Keratinocyte (primary cell): ENCODE measurements around the gene GTF2F1. TPM values are rescaled to one million over a fixed set of nuclear protein-coding genes. Genes with fewer than 3 reads are reported as not detected.
A peak's percentile ranks its signal among the peaks of the same experiment; 100 is the strongest.

Source experiments
- DNase-seq: peaks from one replicate; pipeline ENCODE4 v3.0.0-alpha.2; 2011; ENCODE audit warnings: low read depth, missing footprints, low spot score
- FAIRE-seq: peaks from 2 replicates; lab custom pipeline; 2011; peaks lifted over from hg19 to GRCh38; lab: Jason Lieb, UNC
- H2AFZ ChIP-seq: 2 replicates; pipeline ENCODE4 v1.6.0; 2012; ENCODE audit warnings: low read length, control low read depth, inconsistent platforms; ENCODE audit not compliant: control insufficient read depth
- H3K27ac ChIP-seq: 2 replicates; pipeline ENCODE4 v1.5.1; 2011; ENCODE audit warnings: low read length; ENCODE audit not compliant: control insufficient read depth, insufficient read depth
- H3K27me3 ChIP-seq: 3 replicates; pipeline ENCODE4 v1.6.0; 2011; ENCODE audit warnings: low read length; ENCODE audit not compliant: control insufficient read depth, insufficient read depth; ENCODE audit errors: extremely low read depth
- H3K36me3 ChIP-seq, 2 experiments: 2 replicates in 1 of 2; 3 replicates in 1 of 2; pipeline ENCODE4 v1.5.1; 2011; ENCODE audit warnings: low read length in 2 of 2, mild to moderate bottlenecking in 1 of 2; ENCODE audit not compliant: control insufficient read depth in 2 of 2, insufficient read depth in 2 of 2; ENCODE audit errors: extremely low read depth in 1 of 2
- H3K4me1 ChIP-seq: 3 replicates; pipeline ENCODE4 v1.5.1; 2011; ENCODE audit warnings: low read length; ENCODE audit not compliant: control insufficient read depth, insufficient read depth; ENCODE audit errors: extremely low read depth
- H3K4me2 ChIP-seq: 3 replicates; pipeline ENCODE4 v1.6.0; 2011; ENCODE audit warnings: low read depth, low read length; ENCODE audit not compliant: control insufficient read depth, insufficient read depth; ENCODE audit errors: extremely low read depth
- H3K4me3 ChIP-seq, 3 experiments: fragments of 200-600 bp in 1 of 3; sonication (generic) in 1 of 3; 2 replicates in 2 of 3; 3 replicates in 1 of 3; pipeline ENCODE4 v1.5.1; 2011 to 2016; ENCODE audit warnings: low read length in 3 of 3, mild to moderate bottlenecking in 3 of 3, control low read depth in 2 of 3, inconsistent platforms in 1 of 3, low read depth in 1 of 3, mixed read lengths in 1 of 3, mixed run types in 1 of 3, moderate library complexity in 1 of 3; ENCODE audit not compliant: control insufficient read depth in 2 of 3, insufficient read depth in 2 of 3; ENCODE audit errors: extremely low read depth in 1 of 3
- H3K79me2 ChIP-seq: 2 replicates; pipeline ENCODE4 v1.6.0; 2012; ENCODE audit warnings: low read length; ENCODE audit not compliant: control insufficient read depth, insufficient read depth
- H3K9ac ChIP-seq: 3 replicates; pipeline ENCODE4 v1.6.0; 2011; ENCODE audit warnings: low read length; ENCODE audit not compliant: control insufficient read depth, insufficient read depth; ENCODE audit errors: extremely low read depth
- H3K9me1 ChIP-seq: 3 replicates; pipeline ENCODE4 v1.6.0; 2011; ENCODE audit warnings: low read length; ENCODE audit not compliant: control insufficient read depth, insufficient read depth; ENCODE audit errors: extremely low read depth
- H3K9me3 ChIP-seq: 2 replicates; pipeline ENCODE4 v1.5.1; 2012; ENCODE audit warnings: low read depth, low read length; ENCODE audit not compliant: control insufficient read depth
- H4K20me1 ChIP-seq: 3 replicates; pipeline ENCODE4 v1.6.0; 2011; ENCODE audit warnings: low read length; ENCODE audit not compliant: control insufficient read depth, insufficient read depth; ENCODE audit errors: extremely low read depth
- CTCF ChIP-seq, 3 experiments: IDR thresholded peaks in 1 of 3; conservative IDR thresholded peaks in 1 of 3; optimal IDR thresholded peaks in 1 of 3; 2 replicates in 2 of 3; 3 replicates in 1 of 3; pipeline versions ENCODE3 to v1.5.1; 2011; ENCODE audit warnings: low read length in 3 of 3, mild to moderate bottlenecking in 3 of 3, moderate library complexity in 2 of 3, control low read depth in 1 of 3, inconsistent platforms in 1 of 3; ENCODE audit not compliant: insufficient read depth in 2 of 3; ENCODE audit errors: extremely low read depth in 1 of 3
- EZH2 ChIP-seq: IDR thresholded peaks from one replicate; pipeline ENCODE4 v1.6.1; 2012; ENCODE audit warnings: inconsistent platforms, mild to moderate bottlenecking, low read length, moderate library complexity
- dilution Hi-C: fragments of 300-500 bp; cut with MboI; formaldehyde crosslinking; loops from one replicate; pipeline ENCODE4 v1.7.0; 2020; ENCODE audit warnings: low sequenced_read_pairs; ENCODE audit not compliant: extremely low pct_ligation_motif_present
- polyA plus RNA-seq, 5 experiments: library from polyadenylated mRNA; depleted of rRNA in 3 of 5; stranded (reverse) in 3 of 5; stranded (forward) in 1 of 5; unstranded in 1 of 5; fragments of >200 nt; gene quantifications; 1 replicate in 1 of 5; 2 replicates in 3 of 5; 3 replicates in 1 of 5; pipeline versions ENCODE4 v1.2.1 to v1.2.3, GENCODE V29; 2011 to 2012; ENCODE audit warnings: missing spikeins in 2 of 5, low read depth in 1 of 5, low replicate concordance in 1 of 5

Gene GTF2F1
- polyA plus RNA-seq, 1 donor (not counting 4 experiments of a cell fraction or from before 2014, with no cell fraction given), result 37.3 TPM

GRCh38 chr19:6359568-6360341 lies 33.2 kb downstream of the GTF2F1 start:
- H3K9me1 ChIP-seq, result no peaks in the 10 kb centered on the region
- H2AFZ ChIP-seq, result no peak overlapping the region
- H3K27me3 ChIP-seq, result no peaks in the 10 kb centered on the region
- no peaks in the 10 kb centered on the region for H3K9me3 ChIP-seq
- no peaks in the 10 kb centered on the region for H4K20me1 ChIP-seq
- H3K4me3 ChIP-seq, result no peak overlapping the region
- FAIRE-seq, result no peak
- peaks cover 3 to 6% of the 10 kb centered on the region in 2 experiments for H3K36me3 ChIP-seq
- no peak overlapping the region for H3K9ac ChIP-seq
- no peak overlapping the region for H3K27ac ChIP-seq
- peaks cover 15% of the 10 kb centered on the region for H3K79me2 ChIP-seq
- no peak for DNase-seq
- dilution Hi-C loops, result no loop called here
- TF ChIP-seq EZH2 (no peak), CTCF (optimal IDR thresholded peaks at IDR 0.05 in 1 of 3, IDR thresholded peaks at IDR 0.05 in 1 of 3, conservative IDR thresholded peaks at IDR 0.05 in 1 of 3; ENCODE audit: extremely low read depth in 1 of 3, insufficient read depth in 2 of 3, low read length in 3 of 3) (no peak)
- peaks cover 3% of the 10 kb centered on the region for H3K4me1 ChIP-seq
- H3K4me2 ChIP-seq, result no peak overlapping the region

GRCh38 chr19:6358003-6358402 lies 35.0 kb downstream of the GTF2F1 start:
- Histone ChIP-seq H3K36me3 (no peaks in the 10 kb centered on the region), H3K4me3 (no peak overlapping the region), H2AFZ (peak overlapping the region; percentile 56), H3K9me3 (no peaks in the 10 kb centered on the region), H3K79me2 (peaks cover 7% of the 10 kb centered on the region), H3K9ac (no peak overlapping the region), H3K9me1 (no peaks in the 10 kb centered on the region), H3K27ac (no peak overlapping the region), H4K20me1 (no peaks in the 10 kb centered on the region), H3K4me2 (peak overlapping the region; percentile 10), H3K4me1 (peaks cover 3% of the 10 kb centered on the region), H3K27me3 (no peaks in the 10 kb centered on the region)
- FAIRE-seq (no peak), DNase-seq (no peak)
- TF ChIP-seq CTCF (optimal IDR thresholded peaks at IDR 0.05 in 1 of 3, IDR thresholded peaks at IDR 0.05 in 1 of 3, conservative IDR thresholded peaks at IDR 0.05 in 1 of 3; ENCODE audit: extremely low read depth in 1 of 3, insufficient read depth in 2 of 3, low read length in 3 of 3) (no peak), EZH2 (no peak)
- dilution Hi-C loops, result no loop called here
